ENCODE results near the gene ADCY2.

DNA sequence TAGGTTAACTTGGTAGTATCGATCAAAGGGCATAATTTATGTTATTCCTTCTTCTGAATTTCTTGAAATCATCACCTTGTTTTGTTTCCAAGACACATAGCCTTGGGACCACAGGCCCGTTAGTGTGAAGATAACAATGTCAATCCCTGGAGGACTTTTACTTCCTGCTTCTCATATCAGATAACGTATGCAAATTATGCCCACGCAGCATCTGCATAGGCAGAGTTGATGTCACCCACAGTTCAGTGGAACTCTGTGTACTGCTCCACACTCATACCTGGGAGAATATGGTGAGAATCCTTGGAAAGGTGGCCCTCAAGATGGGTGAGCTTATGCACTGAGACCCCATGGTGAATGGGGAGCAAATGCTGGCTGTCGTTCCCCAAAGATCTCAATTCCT lies 360.0 kb downstream of the ADCY2 start:
- TF ChIP-seq, protein P1, sequence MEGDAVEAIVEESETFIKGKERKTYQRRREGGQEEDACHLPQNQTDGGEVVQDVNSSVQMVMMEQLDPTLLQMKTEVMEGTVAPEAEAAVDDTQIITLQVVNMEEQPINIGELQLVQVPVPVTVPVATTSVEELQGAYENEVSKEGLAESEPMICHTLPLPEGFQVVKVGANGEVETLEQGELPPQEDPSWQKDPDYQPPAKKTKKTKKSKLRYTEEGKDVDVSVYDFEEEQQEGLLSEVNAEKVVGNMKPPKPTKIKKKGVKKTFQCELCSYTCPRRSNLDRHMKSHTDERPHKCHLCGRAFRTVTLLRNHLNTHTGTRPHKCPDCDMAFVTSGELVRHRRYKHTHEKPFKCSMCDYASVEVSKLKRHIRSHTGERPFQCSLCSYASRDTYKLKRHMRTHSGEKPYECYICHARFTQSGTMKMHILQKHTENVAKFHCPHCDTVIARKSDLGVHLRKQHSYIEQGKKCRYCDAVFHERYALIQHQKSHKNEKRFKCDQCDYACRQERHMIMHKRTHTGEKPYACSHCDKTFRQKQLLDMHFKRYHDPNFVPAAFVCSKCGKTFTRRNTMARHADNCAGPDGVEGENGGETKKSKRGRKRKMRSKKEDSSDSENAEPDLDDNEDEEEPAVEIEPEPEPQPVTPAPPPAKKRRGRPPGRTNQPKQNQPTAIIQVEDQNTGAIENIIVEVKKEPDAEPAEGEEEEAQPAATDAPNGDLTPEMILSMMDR (IDR thresholded peaks at IDR 0.05) = no peak
- TF ChIP-seq POLR2A (IDR thresholded peaks at IDR 0.05) = no peak

All from esophagus squamous epithelium (tissue), 4 donors.